Measurements from ENCODE around the gene SKOR1.

The SKOR1 gene

GRCh38 chr15:67794832-67795574 is 30.3 kb upstream of the SKOR1 start:
- no peak for DNase-seq

DNA sequence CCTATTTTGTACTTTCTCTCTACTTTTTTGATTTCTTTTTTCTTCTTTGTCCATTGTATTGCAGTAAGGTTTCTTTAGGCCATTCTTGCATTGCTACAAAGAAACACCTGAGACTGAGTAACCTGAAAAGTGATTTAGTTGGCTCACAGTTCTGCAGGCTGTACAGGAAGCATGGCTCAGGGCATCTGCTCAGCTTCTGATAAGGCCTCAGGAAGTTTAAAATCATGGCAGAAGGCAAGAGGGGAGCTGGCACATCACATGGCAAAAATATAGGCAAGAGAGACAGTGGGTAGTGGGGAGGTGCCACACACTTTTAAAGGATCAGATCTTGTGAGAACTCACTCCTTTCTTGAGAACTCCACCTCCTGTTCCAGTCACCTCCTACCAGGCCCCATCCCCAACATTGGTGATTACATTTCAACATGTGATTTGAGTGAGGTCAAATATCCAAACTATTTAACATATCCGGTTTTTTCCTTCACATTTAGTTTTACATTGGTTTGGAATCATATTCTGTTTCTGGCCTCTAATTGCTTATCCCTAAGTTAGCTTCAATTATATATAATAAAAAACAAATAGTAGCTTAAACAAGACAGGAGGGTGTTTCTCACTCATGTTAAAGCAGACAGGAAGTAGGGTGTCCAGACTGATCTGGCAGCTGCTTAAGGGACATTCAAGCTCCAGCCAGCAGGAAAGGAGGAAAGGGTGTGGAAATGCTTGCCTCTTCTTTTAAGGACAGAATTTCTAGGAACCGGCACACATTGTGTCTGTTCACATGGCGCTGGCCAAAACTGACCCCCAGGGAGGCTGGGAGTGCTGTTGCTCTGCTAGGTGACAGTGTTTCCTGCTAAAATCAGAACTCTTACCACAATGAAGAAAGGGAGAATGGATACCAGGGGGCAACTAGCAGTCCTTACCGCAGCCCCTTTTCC is 28.8 kb upstream of the SKOR1 start:
- no peak for DNase-seq

- no peak for DNase-seq
These were observed 25.5 kb upstream of the SKOR1 start for GRCh38 chr15:67799801-67800205.

DNA sequence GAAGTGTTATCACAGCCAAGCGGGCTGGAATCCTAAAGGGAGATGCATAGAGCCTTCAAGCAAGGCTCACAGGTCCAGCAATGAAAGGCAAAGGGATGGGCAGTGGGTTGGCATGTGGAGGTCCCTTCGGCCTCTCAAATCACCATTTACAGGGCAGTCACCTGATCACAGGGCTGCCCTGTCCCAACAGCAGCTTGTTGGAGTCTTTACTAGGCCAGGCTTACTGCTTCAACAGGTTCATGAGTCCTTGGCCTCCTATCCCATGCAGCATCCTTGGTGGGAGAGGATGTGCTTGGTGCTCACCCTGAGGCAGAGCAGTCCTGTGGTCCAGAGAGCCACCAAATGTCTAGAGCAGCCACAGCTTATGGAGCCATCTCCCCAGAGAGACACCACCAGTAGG is 24.2 kb upstream of the SKOR1 start:
- no peak for DNase-seq

GRCh38 chr15:67801926-67802914 is 23.1 kb upstream of the SKOR1 start:
- no peak for DNase-seq

DNA sequence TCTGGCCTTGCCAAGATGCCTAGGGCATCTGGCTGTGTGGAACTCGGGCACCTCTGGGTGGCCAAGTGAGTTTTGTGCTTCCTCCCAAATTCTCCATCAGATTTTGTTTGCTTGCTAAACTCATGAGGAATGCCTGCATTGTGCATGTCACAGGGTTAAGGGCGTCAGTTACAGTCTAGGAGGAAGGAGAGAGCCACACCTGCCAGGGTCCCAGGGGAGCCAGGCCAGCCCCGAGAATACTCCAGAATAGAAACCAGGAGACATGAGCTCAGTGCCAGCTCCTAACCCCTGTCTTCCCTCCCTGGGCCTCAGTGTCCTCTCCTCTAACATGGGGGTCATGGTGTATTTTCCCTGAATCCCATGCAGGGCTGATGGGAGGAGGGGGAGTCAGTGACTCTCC is 22.0 kb upstream of the SKOR1 start:
- DNase-seq: no peak

GRCh38 chr15:67803996-67804843 is 21.1 kb upstream of the SKOR1 start:
- DNase-seq: no peak

DNA sequence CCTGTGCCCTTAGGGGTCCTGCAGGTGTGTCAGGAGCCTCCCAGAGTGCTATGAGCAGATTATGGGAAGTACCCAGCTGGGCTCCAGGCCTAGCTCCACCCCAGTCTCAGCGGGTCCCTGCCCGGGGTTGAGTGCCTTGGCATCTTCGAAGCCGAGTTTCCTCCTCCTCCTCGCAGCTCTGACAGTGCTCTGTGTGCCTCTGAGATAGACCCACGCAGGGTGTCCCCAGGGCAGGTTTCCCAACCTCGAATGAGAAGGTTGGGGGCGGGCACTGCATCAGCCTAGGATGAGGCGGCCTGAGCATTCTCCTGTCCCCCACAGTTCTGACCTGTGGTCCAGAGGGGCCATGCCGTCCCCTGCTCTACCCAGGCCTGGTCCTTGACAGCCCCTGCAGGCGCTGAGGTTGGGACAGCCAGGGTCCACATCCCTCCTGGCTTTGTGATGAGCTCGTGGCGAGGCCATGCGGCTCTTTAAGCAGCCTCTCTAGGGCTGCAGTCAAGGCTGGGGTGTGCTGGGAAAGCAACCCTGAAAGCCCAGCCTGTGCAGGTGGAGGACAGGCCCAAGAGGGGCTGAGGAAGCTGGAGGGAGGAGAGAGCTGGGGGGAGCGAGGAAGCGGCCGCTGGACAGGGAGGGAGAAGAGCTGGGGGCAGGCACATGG is 20.2 kb upstream of the SKOR1 start:
- no peak for DNase-seq

GRCh38 chr15:67805666-67806516 is 19.4 kb upstream of the SKOR1 start:
- DNase-seq: no peak

DNA sequence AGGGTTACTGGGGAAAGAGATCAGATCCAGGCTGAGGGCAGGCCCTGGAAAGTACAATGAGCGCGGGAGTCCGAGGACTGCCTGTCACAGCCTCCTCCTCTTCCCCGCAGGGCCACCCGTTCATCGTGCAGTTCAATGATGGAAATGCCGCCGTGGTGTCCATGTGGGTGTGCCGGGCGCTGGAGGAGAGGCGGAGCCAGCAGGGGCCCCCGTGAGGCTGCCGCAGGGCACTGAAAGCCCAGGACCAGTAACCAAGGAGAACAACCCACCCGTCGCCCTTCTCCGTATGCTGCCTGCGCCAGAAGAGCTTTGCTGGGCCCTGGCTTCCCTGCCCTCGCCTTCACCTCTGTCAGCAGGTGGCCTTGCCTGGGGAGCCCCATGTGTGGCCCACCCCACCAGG is 18.8 kb upstream of the SKOR1 start:
- no peak for DNase-seq

GRCh38 chr15:67807141-67807540 is 18.2 kb upstream of the SKOR1 start:
- DNase-seq: no peak

DNA sequence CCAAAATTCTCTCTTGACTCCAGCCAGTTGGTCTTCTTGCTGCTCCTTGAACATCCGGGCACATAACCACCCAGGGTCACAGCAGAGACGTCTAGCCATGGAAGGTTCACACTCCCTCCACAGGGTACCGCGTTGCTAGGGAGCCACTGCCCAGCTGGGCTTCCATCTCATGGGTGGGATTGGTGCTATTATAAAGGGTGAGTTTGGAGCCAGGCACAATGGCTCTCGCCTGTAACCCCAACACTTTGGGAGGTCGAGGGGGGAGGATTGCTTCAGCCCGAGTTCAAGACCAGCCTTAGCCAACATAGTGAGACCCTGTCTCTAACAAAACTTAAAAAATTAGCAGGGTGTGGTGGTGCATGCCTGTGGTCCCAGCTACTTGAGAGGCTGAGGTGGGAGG is 17.5 kb upstream of the SKOR1 start:
- no peak for DNase-seq

GRCh38 chr15:67808821-67809220 is 16.5 kb upstream of the SKOR1 start:
- DNase-seq: no peak

DNA sequence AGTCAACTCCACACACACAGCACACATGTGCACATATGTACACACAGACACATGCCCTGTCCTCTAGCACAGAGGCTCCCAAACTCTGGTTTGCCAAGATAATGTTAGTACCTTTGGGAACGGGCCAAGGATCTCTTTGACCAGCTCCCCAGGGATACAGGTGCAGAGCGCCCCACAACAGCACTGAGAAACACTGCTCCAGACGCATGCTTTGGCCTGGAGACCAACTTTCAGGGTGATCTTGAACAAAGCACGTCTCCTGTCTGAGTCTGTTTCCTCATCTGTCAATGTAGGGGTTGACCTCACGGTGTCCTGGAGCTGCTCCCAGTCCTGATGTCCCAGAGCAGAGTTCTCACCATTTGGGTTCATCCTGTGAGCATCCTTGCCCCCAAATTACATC is 15.9 kb upstream of the SKOR1 start:
- DNase-seq: no peak

DNA sequence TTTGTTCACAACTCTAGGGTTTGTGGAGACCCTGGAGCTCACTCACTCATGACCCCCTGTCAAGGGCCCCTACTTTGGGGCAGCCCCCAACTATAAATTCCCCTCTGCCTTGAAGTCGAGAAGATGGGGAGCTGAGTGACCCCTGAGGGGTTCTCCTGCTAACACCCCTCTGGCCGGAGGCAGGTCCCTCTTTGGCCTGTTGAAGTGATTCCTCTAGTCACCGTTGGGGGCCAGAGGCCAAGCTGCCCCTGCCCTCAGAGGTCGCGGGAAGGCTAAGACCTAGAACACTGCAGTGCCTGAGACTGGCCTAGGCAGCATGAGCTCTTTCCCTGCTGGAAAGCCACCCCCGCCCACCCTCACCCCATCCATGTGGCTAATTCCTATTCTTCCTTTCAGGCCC is 15.4 kb upstream of the SKOR1 start:
- DNase-seq: no peak

GRCh38 chr15:67812241-67812644 is 13.1 kb upstream of the SKOR1 start:
- DNase-seq: no peak

- no peak for DNase-seq
These were observed 12.1 kb upstream of the SKOR1 start for GRCh38 chr15:67813104-67813634.

DNA sequence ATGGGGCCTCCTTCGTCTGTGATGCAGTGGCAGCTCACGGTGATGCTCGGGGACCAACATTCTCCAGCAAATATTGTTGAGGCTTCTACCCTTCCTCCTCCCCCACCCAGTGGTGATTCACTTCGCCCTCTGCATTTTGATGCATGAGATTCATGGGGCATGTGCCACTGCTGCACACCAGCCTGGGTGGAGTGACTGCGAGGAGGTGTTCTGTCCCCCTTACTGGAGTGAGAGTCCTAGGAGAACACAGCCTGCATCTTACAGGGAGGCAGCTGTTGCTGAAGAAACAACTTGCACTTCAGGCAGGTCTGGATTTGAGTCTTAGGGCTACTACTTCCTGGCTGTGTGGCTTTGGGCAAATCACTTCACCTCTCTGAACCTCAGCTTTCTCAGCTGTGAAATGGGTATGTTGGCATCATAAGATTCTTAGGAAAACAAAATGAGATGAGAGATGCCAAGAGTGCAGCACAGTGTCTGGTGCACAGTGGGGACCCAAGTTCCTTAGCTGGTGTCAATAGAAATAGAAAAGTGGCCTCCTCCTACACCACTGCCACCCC is 10.2 kb upstream of the SKOR1 start:
- DNase-seq: no peak

- no peak for DNase-seq
These were observed 8.6 kb upstream of the SKOR1 start for GRCh38 chr15:67816668-67817067.

DNA sequence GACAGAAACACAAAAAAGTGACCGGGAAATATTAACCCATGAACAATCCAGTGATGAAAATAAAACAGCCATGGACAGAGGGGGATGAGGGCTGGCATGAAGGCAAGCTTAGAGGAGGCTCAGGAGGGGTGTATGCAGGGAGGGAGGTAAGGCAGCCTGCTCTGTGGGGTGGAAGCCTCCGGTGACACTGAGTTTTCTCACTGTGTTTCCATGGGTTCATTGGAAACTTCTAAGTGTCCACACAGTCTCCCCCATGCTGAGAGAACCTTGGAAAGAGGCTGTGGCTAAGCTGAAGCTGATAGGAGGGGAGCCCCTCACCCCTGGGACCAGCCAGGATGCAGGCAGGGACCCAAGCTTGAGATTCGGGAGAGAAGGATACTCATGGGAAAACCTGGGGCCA is 6.8 kb upstream of the SKOR1 start:
- DNase-seq: no peak

Measured in midbrain (tissue), 1 donor.